AG10803 (cell line): Measurements from ENCODE around the gene ULBP2.
"Not testable (repeated sequence)": the region's sequence is repeated elsewhere in the genome, so short reads cannot be mapped to it uniquely, and the experiment has no call there.

Experiments
- DNase-seq: peaks from one replicate; pipeline ENCODE4 v3.0.0; 2010; ENCODE audit warnings: low read depth
- H3K4me3 ChIP-seq: 2 replicates; pipeline ENCODE4 v1.5.1; 2011; ENCODE audit warnings: mild to moderate bottlenecking, low read length, control low read depth
- TF ChIP-seq, protein P1 (sequence below): conservative IDR thresholded peaks from 2 replicates; pipeline ENCODE4 v1.5.1; 2011; ENCODE audit warnings: mild to moderate bottlenecking, low read length, control low read depth, inconsistent platforms

Gene ULBP2

DNA sequence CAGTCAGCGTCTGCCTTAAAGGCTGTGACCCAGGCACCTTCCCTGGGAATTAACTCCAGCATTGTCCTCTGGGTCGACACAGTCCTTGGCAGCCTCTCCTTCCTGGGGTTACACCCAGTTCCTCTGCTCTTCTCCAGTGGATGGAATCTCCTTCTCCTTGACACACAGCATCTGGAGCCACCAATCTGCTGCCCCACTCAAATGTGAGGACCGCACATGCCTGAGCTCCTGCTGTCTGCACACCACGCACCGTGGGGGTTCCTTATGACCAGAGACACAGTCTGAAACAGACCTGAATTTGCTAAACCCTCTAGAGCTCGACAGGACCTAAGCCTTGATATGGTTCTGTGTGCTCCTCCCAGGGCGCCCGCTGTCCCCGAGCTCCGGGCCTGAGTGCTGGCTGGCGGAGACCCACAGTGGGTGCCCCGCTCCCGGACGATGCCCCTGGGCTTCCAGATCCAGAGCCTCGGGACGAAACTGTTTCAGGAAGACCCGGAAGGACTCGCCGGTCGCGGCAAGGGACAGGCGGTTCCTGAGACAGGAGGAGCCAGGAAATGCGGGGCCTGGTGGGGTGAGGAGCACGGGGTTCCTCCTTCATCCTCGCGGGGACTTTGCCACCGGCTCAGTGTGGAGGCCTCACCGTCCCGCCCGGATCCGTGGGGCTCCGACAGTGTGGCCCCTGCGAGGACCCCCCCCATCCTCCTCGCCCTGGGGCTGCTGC is 16.4 kb upstream of the ULBP2 start:
- TF ChIP-seq, protein P1, sequence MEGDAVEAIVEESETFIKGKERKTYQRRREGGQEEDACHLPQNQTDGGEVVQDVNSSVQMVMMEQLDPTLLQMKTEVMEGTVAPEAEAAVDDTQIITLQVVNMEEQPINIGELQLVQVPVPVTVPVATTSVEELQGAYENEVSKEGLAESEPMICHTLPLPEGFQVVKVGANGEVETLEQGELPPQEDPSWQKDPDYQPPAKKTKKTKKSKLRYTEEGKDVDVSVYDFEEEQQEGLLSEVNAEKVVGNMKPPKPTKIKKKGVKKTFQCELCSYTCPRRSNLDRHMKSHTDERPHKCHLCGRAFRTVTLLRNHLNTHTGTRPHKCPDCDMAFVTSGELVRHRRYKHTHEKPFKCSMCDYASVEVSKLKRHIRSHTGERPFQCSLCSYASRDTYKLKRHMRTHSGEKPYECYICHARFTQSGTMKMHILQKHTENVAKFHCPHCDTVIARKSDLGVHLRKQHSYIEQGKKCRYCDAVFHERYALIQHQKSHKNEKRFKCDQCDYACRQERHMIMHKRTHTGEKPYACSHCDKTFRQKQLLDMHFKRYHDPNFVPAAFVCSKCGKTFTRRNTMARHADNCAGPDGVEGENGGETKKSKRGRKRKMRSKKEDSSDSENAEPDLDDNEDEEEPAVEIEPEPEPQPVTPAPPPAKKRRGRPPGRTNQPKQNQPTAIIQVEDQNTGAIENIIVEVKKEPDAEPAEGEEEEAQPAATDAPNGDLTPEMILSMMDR: no peak
- peak overlapping the region; percentile 60 for H3K4me3 ChIP-seq
- peak; percentile 31 for DNase-seq

DNA sequence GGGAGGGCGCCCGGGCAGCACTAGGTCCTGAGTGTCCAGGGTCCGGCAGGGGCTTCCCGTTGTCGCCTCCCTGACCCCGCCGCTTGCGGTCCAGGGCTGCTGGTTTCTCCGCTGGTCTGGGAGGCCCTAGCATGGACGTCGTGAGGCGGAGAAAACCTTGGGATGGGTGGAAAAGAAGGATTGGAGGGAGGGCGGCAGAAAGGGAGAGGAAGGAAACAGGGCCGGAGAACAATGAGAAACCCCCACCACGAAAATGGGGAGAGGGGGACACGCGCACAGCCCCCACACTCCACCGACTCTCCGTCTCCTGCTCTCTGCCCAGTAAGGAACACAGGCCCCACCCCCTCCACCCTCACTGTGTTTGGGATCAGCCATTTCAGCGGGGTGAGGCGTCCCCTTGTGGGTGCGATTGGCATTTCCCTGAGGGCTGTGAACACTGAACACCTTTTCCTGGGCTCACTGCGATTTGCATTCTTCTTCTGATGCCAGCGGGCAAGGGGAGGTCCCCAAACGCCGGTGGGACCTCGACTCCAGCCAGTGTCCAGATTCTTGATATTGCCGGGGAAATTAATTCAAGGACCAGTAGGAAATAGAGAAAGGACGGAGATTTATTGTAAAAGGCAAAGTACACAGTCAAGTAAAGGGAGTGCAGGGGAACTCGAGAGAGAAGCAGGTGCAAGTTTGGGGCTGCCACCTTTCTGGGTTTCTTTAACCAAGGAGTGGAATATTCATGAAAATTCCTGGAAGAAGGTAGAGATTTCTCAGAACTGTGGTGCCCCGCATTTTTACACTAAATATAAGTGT is 15.6 kb upstream of the ULBP2 start:
- TF ChIP-seq, protein P1: peak; percentile 93

DNA sequence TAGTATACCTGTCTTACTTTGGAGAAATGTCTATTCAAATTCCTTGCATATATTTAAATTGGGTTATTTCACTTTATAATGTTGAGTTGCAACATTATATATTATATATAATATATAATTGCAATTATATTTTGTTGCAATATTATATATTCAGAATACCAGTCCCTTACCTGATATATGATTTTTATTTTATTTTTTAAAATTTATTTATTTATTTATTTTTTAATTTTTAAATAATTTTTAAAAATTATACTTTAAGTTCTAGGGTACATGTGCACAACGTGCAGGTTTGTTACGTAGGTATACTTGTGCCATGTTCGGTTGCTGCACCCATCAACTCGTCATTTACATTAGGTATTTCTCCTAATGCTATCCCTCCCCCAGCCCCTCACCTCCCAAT is 14.8 kb upstream of the ULBP2 start:
- DNase-seq: not testable (repeated sequence)

More for the DNA sequence above, 15.6 kb upstream of the ULBP2 start:
- peak overlapping the region; percentile 60 for H3K4me3 ChIP-seq
- DNase-seq: peak; percentile 68

DNA sequence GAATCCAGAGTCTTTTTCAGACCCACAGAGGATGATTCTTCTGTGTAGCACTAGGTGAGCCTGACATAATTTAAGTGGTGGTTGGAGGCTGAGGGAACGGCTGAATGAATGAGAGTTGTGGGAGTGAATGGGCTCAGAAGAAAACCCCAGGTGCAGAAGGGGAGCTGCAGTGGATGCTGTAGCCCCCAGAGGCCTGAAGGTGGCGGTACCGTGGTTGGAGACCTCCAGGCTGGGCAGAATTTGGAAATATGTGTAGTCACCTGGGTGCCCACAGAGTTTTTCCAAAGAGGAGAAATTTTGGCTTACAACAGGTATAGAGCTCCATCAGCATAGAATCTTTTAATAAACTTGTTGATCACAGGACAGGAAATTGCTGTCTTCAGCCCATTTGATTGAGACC is 12.4 kb upstream of the ULBP2 start:
- no peak overlapping the region for H3K4me3 ChIP-seq
- DNase-seq: no peak
- TF ChIP-seq, protein P1: peak; percentile 45

More for the DNA sequence above, 14.8 kb upstream of the ULBP2 start:
- H3K4me3 ChIP-seq: not testable (repeated sequence)

DNA sequence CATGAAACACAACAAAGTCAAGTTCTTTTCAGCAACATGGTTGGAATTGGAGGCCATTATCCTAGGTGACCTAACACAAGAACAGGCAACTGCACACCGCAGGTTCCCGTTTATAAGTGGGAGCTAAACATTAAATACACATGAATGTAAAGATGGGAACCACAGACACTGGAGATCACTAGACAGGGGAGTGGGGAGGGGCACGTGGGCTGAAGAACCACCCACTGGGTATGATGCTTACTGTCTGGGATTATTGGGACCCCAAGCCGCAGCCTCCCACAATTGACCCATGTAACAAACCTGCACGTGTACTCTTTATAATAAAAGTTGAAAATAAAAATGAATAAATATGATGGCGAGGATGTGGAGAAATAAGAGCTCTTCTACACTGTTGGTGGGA is 10.3 kb upstream of the ULBP2 start:
- no peak for DNase-seq
- H3K4me3 ChIP-seq: no peak overlapping the region
- TF ChIP-seq, protein P1: no peak

DNA sequence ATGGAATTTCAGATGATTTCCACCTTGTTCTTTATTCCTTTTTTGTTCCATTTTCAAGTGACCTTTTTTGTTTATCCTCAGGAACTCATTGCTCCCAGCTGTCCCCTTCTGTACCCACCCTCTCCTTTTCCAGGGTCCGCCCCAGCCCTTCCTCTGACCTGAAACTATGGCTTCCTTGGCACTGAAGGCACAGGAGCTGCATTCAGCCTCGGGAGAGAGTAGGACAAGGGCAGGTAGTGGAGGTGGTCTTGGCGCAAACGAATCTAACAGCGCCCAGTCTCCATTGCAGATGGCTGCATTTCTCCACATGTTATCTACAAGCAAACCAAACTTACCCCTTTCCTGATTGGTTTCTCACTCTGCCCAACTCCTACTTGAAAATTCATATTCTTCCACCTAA is 8.8 kb upstream of the ULBP2 start:
- TF ChIP-seq, protein P1: no peak
- H3K4me3 ChIP-seq: no peak overlapping the region
- DNase-seq: no peak

DNA sequence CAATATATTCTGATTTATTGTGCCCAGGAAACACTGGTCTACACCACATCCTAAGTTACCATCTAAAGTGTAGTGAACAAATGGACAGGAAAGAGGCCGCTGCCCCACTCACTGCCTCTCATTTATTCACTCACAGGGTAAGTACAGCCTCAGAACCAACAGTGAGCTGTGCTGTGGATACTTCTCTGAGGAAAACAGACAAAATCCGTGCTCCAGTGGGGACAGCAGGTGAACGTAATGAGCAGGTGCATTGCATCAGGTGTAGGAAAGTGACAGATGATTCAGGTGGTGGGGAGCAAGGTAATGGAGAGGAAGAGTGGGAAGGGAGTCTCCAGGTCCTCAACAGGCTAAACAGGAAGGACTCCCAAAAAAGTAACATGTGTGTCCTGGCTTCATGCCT is 8.4 kb upstream of the ULBP2 start:
- TF ChIP-seq, protein P1: no peak
- H3K4me3 ChIP-seq: no peak overlapping the region
- no peak for DNase-seq
